Measurements from ENCODE around the gene BMAL1. TPM values are rescaled to one million over a fixed set of nuclear protein-coding genes. Genes with fewer than 3 reads are reported as not detected.

Gene BMAL1
- total RNA-seq, 1 donor from 2014 or later = 7.0 TPM

GRCh38 chr11:13376838-13377237 lies 99.2 kb downstream of the BMAL1 start:
- H3K27me3 Mint-ChIP-seq = no peaks in the 10 kb centered on the region

DNA sequence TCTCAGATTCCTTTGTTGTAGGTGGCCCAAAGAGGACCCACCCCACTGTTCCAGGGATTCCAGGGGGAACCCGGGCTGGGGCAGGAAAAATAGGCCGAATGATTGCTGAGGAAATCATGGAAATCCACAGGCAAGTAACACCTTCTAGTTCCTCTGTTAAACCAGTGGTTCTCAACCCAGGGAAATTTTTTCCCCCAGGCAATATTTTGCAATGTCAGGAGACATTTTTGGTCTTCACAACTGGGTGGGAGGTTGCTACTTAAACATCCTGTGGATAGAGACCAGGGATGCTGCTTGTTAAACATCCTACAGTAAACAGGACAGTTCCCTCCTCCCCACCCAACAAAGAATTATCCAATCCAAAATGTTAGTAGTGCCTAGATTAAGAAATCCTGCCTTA lies 100.7 kb downstream of the BMAL1 start:
- Mint-ChIP-seq H3K4me3 (ENCODE audit: low read depth) (no peak overlapping the region), H3K9me3 (ENCODE audit: low read depth) (no peaks in the 10 kb centered on the region), H3K27me3 (no peaks in the 10 kb centered on the region), H3K4me1 (ENCODE audit: low read depth) (no peaks in the 10 kb centered on the region), H3K27ac (no peak overlapping the region), H3K36me3 (ENCODE audit: insufficient read depth) (peaks cover 4% of the 10 kb centered on the region)
- DNase-seq (ENCODE audit: low spot score, unreplicated experiment) = no peak
- TF ChIP-seq, protein P1, sequence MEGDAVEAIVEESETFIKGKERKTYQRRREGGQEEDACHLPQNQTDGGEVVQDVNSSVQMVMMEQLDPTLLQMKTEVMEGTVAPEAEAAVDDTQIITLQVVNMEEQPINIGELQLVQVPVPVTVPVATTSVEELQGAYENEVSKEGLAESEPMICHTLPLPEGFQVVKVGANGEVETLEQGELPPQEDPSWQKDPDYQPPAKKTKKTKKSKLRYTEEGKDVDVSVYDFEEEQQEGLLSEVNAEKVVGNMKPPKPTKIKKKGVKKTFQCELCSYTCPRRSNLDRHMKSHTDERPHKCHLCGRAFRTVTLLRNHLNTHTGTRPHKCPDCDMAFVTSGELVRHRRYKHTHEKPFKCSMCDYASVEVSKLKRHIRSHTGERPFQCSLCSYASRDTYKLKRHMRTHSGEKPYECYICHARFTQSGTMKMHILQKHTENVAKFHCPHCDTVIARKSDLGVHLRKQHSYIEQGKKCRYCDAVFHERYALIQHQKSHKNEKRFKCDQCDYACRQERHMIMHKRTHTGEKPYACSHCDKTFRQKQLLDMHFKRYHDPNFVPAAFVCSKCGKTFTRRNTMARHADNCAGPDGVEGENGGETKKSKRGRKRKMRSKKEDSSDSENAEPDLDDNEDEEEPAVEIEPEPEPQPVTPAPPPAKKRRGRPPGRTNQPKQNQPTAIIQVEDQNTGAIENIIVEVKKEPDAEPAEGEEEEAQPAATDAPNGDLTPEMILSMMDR (IDR thresholded peaks at IDR 0.05; ENCODE audit: unreplicated experiment) = no peak

More at GRCh38 chr11:13376838-13377237, 99.2 kb downstream of the BMAL1 start:
- no peak for DNase-seq (ENCODE audit: low spot score, unreplicated experiment)
- Mint-ChIP-seq H3K4me1 (ENCODE audit: low read depth) (no peaks in the 10 kb centered on the region), H3K36me3 (ENCODE audit: insufficient read depth) (peaks cover 2% of the 10 kb centered on the region), H3K27ac (no peak overlapping the region), H3K4me3 (ENCODE audit: low read depth) (no peak overlapping the region), H3K9me3 (ENCODE audit: low read depth) (no peaks in the 10 kb centered on the region)
- TF ChIP-seq, protein P1 (IDR thresholded peaks at IDR 0.05; ENCODE audit: unreplicated experiment) = no peak

DNA sequence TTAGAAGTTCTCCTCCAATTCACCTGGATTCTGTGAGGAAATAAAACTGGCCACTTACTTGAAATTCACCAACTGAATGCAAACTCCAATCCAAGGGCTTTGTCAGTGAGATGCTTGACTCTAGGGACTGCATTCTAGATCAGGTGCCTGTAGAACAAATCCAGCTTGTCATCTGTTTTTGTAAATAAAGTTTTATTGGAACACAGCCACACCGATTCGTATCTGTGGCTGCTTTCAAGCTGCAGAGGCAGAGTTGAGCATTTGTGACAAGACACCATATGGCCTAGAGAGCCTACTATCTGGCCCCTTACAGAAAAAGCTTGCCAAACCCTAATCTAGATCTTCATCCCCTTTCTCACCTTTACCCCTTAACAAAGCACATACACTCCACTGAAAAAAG lies 103.1 kb downstream of the BMAL1 start:
- Mint-ChIP-seq H3K9me3 (ENCODE audit: low read depth) (no peaks in the 10 kb centered on the region), H3K27me3 (no peaks in the 10 kb centered on the region), H3K36me3 (ENCODE audit: insufficient read depth) (peaks cover 4% of the 10 kb centered on the region), H3K4me3 (ENCODE audit: low read depth) (no peak overlapping the region), H3K27ac (no peak overlapping the region), H3K4me1 (ENCODE audit: low read depth) (no peaks in the 10 kb centered on the region)
- TF ChIP-seq, protein P1 (IDR thresholded peaks at IDR 0.05; ENCODE audit: unreplicated experiment) = no peak
- no peak for DNase-seq (ENCODE audit: low spot score, unreplicated experiment)

GRCh38 chr11:13382751-13383150 lies 105.2 kb downstream of the BMAL1 start:
- H3K4me1 Mint-ChIP-seq (ENCODE audit: low read depth) = no peaks in the 10 kb centered on the region
- no peaks in the 10 kb centered on the region for H3K9me3 Mint-ChIP-seq (ENCODE audit: low read depth)
- TF ChIP-seq, protein P1 (IDR thresholded peaks at IDR 0.05; ENCODE audit: unreplicated experiment) = no peak
- H3K4me3 Mint-ChIP-seq (ENCODE audit: low read depth) = no peak overlapping the region
- H3K27ac Mint-ChIP-seq = no peak overlapping the region
- no peaks in the 10 kb centered on the region for H3K27me3 Mint-ChIP-seq
- no peak for DNase-seq (ENCODE audit: low spot score, unreplicated experiment)
- peaks cover 4% of the 10 kb centered on the region for H3K36me3 Mint-ChIP-seq (ENCODE audit: insufficient read depth)

DNA sequence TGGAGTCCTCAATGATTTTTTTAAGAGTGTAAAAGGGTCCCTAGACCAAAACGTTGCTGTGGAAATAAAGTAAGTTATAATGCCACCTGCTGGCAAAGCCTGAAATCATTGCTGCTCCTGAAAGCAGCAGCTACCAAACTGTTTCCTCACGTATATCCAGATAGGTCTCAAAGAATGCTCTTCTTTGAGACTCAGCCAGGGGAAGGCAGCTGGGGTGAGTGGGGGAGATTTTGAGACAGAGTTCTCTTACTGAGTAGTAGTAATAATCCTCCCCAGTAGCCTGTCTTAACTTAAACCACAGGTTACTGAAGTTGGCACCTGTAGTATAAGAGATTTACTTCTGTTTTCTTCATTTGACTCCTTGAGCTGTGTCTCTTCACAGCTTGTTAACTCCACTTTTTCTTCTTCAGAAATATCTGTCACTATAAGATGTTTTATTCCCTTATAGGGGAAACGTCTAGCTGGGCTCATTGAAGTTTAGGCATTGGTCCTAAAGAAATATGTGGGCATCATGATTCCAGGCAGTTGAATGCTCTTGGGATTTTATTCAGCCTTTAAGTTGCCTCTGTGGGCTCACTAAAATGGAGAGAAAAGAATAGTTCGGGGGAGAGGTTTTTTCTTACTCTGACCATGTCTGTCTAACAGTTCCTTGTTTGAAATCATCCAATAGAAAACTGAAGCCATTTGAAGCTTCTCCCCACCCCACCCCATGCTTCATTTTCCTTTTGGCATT lies 107.5 kb downstream of the BMAL1 start:
- no peaks in the 10 kb centered on the region for H3K4me1 Mint-ChIP-seq (ENCODE audit: low read depth)
- H3K36me3 Mint-ChIP-seq (ENCODE audit: insufficient read depth) = peaks cover 14% of the 10 kb centered on the region
- H3K4me3 Mint-ChIP-seq (ENCODE audit: low read depth) = no peak overlapping the region
- no peak overlapping the region for H3K27ac Mint-ChIP-seq
- DNase-seq (ENCODE audit: low spot score, unreplicated experiment) = peak; percentile 16
- H3K27me3 Mint-ChIP-seq = no peaks in the 10 kb centered on the region
- no peaks in the 10 kb centered on the region for H3K9me3 Mint-ChIP-seq (ENCODE audit: low read depth)
- TF ChIP-seq, protein P1 (IDR thresholded peaks at IDR 0.05; ENCODE audit: unreplicated experiment) = peak; percentile 79

Measured in progenitor cell of endocrine pancreas (in vitro differentiated cells).